ENCODE measurements around the gene CCT2. TPM values are rescaled to one million over a fixed set of nuclear protein-coding genes. Genes with fewer than 3 reads are reported as not detected.

The CCT2 gene
- total and polyA plus RNA-seq, 9 of the 15 experiments (the other 6 are each of a cell fraction or from before 2014, with no cell fraction given) = 341 to 738 (median 490) TPM

DNA sequence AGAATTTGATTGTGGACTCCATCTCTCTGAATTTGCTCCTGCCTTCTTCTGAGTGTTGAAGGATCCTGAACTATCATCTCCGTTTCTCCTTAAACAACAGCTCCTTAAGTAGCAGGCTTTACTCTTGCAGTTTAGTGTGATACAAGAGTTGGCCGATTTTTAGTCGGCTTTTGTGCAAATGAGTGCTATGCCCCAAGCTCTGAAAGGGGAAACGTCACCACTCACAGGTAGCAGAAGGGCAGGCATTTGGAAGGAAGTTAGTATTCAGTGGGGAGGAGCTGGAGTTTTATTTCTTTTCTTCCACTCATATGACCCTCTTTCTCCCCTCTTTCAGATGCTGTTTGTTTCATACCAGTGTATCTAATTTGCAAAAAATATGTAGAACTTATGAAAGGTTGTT is 61.9 kb downstream of the CCT2 start:
- Histone ChIP-seq H4K20me1 (replicated peaks; ENCODE audit: control insufficient read depth, insufficient read depth, low read length) (no peaks in the 10 kb centered on the region), H3K4me3 (no peak overlapping the region), H3K4me1 (replicated peaks in 1 of 2; ENCODE audit: control insufficient read depth in 2 of 2, insufficient read depth in 2 of 2, low read length in 2 of 2) (peaks cover 0 to 9% of the 10 kb centered on the region in 2 experiments; a peak in 3 of 5 replicates), H3K4me2 (ENCODE audit: insufficient read depth, low read length) (no peak overlapping the region), H3K9ac (ENCODE audit: insufficient read depth in 1 of 2, low read depth in 2 of 2, low read length in 2 of 2) (no peak overlapping the region), H3K27me3 (ENCODE audit: control insufficient read depth in 2 of 2, insufficient read depth in 2 of 2, low read length in 2 of 2) (no peaks in the 10 kb centered on the region), H3K9me3 (replicated peaks; ENCODE audit: control insufficient read depth, insufficient read depth, low read depth, low read length) (no peaks in the 10 kb centered on the region), H3K36me3 (ENCODE audit: control insufficient read depth, insufficient read depth, low read length) (no peaks in the 10 kb centered on the region), H2AFZ (ENCODE audit: low read depth, low read length) (peak overlapping the region; percentile 2; the same call in 1 of the 2 replicates), H3K27ac (ENCODE audit: extremely low read depth, low read depth, low read length) (no peak overlapping the region), H3K79me2 (ENCODE audit: control insufficient read depth, insufficient read depth, low read length) (no peaks in the 10 kb centered on the region), H3K9me1 (ENCODE audit: control insufficient read depth, insufficient read depth, low read length) (no peaks in the 10 kb centered on the region)
- BruUV-seq (replicated peaks) = no TSS peak
- FAIRE-seq (no peak), DNase-seq (ENCODE audit: extremely low read depth in 1 of 4, low spot score in 3 of 4) (no peak), ATAC-seq (no peak)
- ChIA-PET POLR2A (no interaction called here), CTCF (ENCODE audit: low intra/inter-chr PET ratio) (no interaction called here)
- TF ChIP-seq KAT8 (IDR thresholded peaks at IDR 0.05; ENCODE audit: low read depth) = no peak
- WGBS (ENCODE audit: insufficient coverage, low coverage, missing lambda C conversion rate) = 5% methylated on average over 4 of the region's 4 CpGs
- intact Hi-C loops (cut with micrococcal nuclease) = no loop called here
- in situ Hi-C loops (cut with MboI) = no loop called here

DNA sequence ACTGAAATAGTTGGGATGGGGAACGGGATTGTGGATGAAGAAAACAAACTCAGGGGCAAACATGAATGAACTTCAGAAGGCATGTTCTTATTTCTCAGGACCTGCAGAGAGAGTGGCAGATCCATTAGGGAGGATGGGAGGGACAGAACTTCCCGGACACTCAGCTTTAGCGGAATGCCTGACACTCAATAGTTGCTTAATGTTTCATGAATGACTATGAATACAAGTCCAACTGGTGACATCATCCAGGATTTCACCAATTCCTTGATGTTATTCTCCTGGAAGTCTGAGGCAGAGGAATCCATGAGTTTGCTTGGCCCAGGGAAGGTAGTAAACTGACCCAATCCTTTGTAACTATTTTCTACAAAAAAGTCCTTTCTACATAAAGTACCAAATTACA is 63.2 kb downstream of the CCT2 start:
- Histone ChIP-seq H3K4me2 (ENCODE audit: insufficient read depth, low read length) (no peak overlapping the region), H3K27ac (ENCODE audit: extremely low read depth, low read depth, low read length) (no peak overlapping the region), H3K79me2 (ENCODE audit: control insufficient read depth, insufficient read depth, low read length) (no peaks in the 10 kb centered on the region), H4K20me1 (replicated peaks; ENCODE audit: control insufficient read depth, insufficient read depth, low read length) (no peaks in the 10 kb centered on the region), H3K9me1 (ENCODE audit: control insufficient read depth, insufficient read depth, low read length) (no peaks in the 10 kb centered on the region), H3K4me1 (replicated peaks in 1 of 2; ENCODE audit: control insufficient read depth in 2 of 2, insufficient read depth in 2 of 2, low read length in 2 of 2) (peaks cover 0 to 14% of the 10 kb centered on the region in 2 experiments; a peak in 2 of 5 replicates), H3K36me3 (ENCODE audit: control insufficient read depth, insufficient read depth, low read length) (no peaks in the 10 kb centered on the region), H3K27me3 (ENCODE audit: control insufficient read depth in 2 of 2, insufficient read depth in 2 of 2, low read length in 2 of 2) (no peaks in the 10 kb centered on the region), H2AFZ (ENCODE audit: low read depth, low read length) (no peak overlapping the region), H3K4me3 (no peak overlapping the region), H3K9ac (ENCODE audit: insufficient read depth in 1 of 2, low read depth in 2 of 2, low read length in 2 of 2) (no peak overlapping the region), H3K9me3 (replicated peaks; ENCODE audit: control insufficient read depth, insufficient read depth, low read depth, low read length) (no peaks in the 10 kb centered on the region)
- no peak for DNase-seq (ENCODE audit: extremely low read depth in 1 of 4, low spot score in 3 of 4)
- CTCF ChIA-PET (ENCODE audit: low intra/inter-chr PET ratio) = interaction anchor here (1.0 kb wide), 1 partner anchor 9 kb away, joined by 3 read pairs; no protein-coding TSS in a partner anchor
- no peak for ATAC-seq
- 16% methylated on average over 3 of the region's 3 CpGs for WGBS (ENCODE audit: insufficient coverage, low coverage, missing lambda C conversion rate)
- BruUV-seq (replicated peaks) = no TSS peak
- POLR2A ChIA-PET = interaction anchor here (1.2 kb wide), 2 partner anchors 9 to 11 kb away, joined by 5 to 6 read pairs; no protein-coding TSS in a partner anchor
- intact Hi-C loops (cut with micrococcal nuclease) = no loop called here
- no peak for FAIRE-seq
- in situ Hi-C loops (cut with MboI) = no loop called here
- TF ChIP-seq, protein P1, sequence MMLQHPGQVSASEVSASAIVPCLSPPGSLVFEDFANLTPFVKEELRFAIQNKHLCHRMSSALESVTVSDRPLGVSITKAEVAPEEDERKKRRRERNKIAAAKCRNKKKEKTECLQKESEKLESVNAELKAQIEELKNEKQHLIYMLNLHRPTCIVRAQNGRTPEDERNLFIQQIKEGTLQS (IDR thresholded peaks at IDR 0.05) = peak; percentile 44
- TF ChIP-seq, protein P1 (CRISPR knock-in tag; conservative IDR thresholded peaks at IDR 0.05) = no peak
- TF ChIP-seq, protein P2, sequence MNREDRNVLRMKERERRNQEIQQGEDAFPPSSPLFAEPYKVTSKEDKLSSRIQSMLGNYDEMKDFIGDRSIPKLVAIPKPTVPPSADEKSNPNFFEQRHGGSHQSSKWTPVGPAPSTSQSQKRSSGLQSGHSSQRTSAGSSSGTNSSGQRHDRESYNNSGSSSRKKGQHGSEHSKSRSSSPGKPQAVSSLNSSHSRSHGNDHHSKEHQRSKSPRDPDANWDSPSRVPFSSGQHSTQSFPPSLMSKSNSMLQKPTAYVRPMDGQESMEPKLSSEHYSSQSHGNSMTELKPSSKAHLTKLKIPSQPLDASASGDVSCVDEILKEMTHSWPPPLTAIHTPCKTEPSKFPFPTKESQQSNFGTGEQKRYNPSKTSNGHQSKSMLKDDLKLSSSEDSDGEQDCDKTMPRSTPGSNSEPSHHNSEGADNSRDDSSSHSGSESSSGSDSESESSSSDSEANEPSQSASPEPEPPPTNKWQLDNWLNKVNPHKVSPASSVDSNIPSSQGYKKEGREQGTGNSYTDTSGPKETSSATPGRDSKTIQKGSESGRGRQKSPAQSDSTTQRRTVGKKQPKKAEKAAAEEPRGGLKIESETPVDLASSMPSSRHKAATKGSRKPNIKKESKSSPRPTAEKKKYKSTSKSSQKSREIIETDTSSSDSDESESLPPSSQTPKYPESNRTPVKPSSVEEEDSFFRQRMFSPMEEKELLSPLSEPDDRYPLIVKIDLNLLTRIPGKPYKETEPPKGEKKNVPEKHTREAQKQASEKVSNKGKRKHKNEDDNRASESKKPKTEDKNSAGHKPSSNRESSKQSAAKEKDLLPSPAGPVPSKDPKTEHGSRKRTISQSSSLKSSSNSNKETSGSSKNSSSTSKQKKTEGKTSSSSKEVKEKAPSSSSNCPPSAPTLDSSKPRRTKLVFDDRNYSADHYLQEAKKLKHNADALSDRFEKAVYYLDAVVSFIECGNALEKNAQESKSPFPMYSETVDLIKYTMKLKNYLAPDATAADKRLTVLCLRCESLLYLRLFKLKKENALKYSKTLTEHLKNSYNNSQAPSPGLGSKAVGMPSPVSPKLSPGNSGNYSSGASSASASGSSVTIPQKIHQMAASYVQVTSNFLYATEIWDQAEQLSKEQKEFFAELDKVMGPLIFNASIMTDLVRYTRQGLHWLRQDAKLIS (CRISPR knock-in tag; IDR thresholded peaks at IDR 0.05) = no peak
- TF ChIP-seq NBN (IDR thresholded peaks at IDR 0.05; ENCODE audit: low read depth) (no peak), MXI1 (IDR thresholded peaks at IDR 0.05; ENCODE audit: low read depth, low read length) (no peak)
